Measurements from ENCODE around the gene USF3. TPM values are rescaled to one million over a fixed set of nuclear protein-coding genes. Genes with fewer than 3 reads are reported as not detected.
A peak's percentile ranks its signal among the peaks of the same experiment; 100 is the strongest.

The USF3 gene
- total RNA-seq (19.8 TPM), polyA plus RNA-seq (ENCODE audit: insufficient read depth in 1 of 8, insufficient read length in 8 of 8, low replicate concordance in 1 of 8) (10 to 100 TPM; 10.7 to 18.3 (median 15.2) TPM)
- long read RNA-seq, donor 1, full-length matches to known transcripts: 3 of 3 reads
- long read RNA-seq, donor 1, partial matches to known transcripts: 0 of 3 reads
- long read RNA-seq, donor 1, other reads (novel, unspliced or antisense): 0 of 3 reads
- long read RNA-seq, donor 2, full-length matches to known transcripts: 1 of 1 reads
- long read RNA-seq, donor 2, partial matches to known transcripts: 0 of 1 reads
- long read RNA-seq, donor 2, other reads (novel, unspliced or antisense): 0 of 1 reads
- long read RNA-seq, donor 3, full-length matches to known transcripts: 7 of 17 reads
- long read RNA-seq, donor 3, partial matches to known transcripts: 10 of 17 reads
- long read RNA-seq, donor 3, other reads (novel, unspliced or antisense): 0 of 17 reads
- long read RNA-seq, donor 4, full-length matches to known transcripts: 3 of 3 reads
- long read RNA-seq, donor 4, partial matches to known transcripts: 0 of 3 reads
- long read RNA-seq, donor 4, other reads (novel, unspliced or antisense): 0 of 3 reads
- long read RNA-seq, donor 5, full-length matches to known transcripts: 13 of 25 reads
- long read RNA-seq, donor 5, partial matches to known transcripts: 12 of 25 reads
- long read RNA-seq, donor 5, other reads (novel, unspliced or antisense): 0 of 25 reads
- long read RNA-seq, donor 6, full-length matches to known transcripts: 1 of 13 reads
- long read RNA-seq, donor 6, partial matches to known transcripts: 12 of 13 reads
- long read RNA-seq, donor 6, other reads (novel, unspliced or antisense): 0 of 13 reads
- long read RNA-seq, donor 7, full-length matches to known transcripts: 1 of 13 reads
- long read RNA-seq, donor 7, partial matches to known transcripts: 12 of 13 reads
- long read RNA-seq, donor 7, other reads (novel, unspliced or antisense): 0 of 13 reads
- long read RNA-seq, donor 8, full-length matches to known transcripts: 1 of 1 reads
- long read RNA-seq, donor 8, partial matches to known transcripts: 0 of 1 reads
- long read RNA-seq, donor 8, other reads (novel, unspliced or antisense): 0 of 1 reads
- long read RNA-seq, donor 9, full-length matches to known transcripts: 3 of 11 reads
- long read RNA-seq, donor 9, partial matches to known transcripts: 8 of 11 reads
- long read RNA-seq, donor 9, other reads (novel, unspliced or antisense): 0 of 11 reads
- long read RNA-seq, donor 10, full-length matches to known transcripts: 10 of 10 reads
- long read RNA-seq, donor 10, partial matches to known transcripts: 0 of 10 reads
- long read RNA-seq, donor 10, other reads (novel, unspliced or antisense): 0 of 10 reads
- long read RNA-seq, donor 11, full-length matches to known transcripts: 6 of 27 reads
- long read RNA-seq, donor 11, partial matches to known transcripts: 21 of 27 reads
- long read RNA-seq, donor 11, other reads (novel, unspliced or antisense): 0 of 27 reads

GRCh38 chr3:113695786-113696645 is at the start of gene USF3:
Gene USF3, minus strand, starts transcription at chr3:113696642. Its CDS starts 21,764 bp downstream, at chr3:113674878.
- peak; percentile 89 for DNase-seq
- Histone ChIP-seq H3K4me1 (ENCODE audit: control insufficient read depth, insufficient read depth, low read length) (peaks cover 12% of the 10 kb centered on the region), H3K9me3 (replicated peaks; ENCODE audit: control insufficient read depth, low read depth, low read length) (no peaks in the 10 kb centered on the region), H3K4me3 (ENCODE audit: low read length) (peak within 1 kb of the TSS; percentile 80), H3K27ac (ENCODE audit: low read length) (peak within 1 kb of the TSS; percentile 94), H3K27me3 (ENCODE audit: control insufficient read depth, insufficient read depth, low read length) (no peaks in the 10 kb centered on the region), H3K36me3 (ENCODE audit: control insufficient read depth, insufficient read depth, low read length) (no peaks in the 10 kb centered on the region)
- under 1% methylated on average over 60 of the region's 75 CpGs for WGBS (ENCODE audit: insufficient coverage)

- 0% methylated on average over 64 of the region's 72 CpGs for WGBS (ENCODE audit: insufficient coverage)
- H3K27ac ChIP-seq (ENCODE audit: low read length): peak within 1 kb of the TSS; percentile 98
- H3K27me3 ChIP-seq (ENCODE audit: control insufficient read depth, insufficient read depth, low read length): no peaks in the 10 kb centered on the region
- H3K4me1 ChIP-seq (ENCODE audit: control insufficient read depth, insufficient read depth, low read length): peaks cover 4% of the 10 kb centered on the region
- no peaks in the 10 kb centered on the region for H3K36me3 ChIP-seq (ENCODE audit: control insufficient read depth, insufficient read depth, low read length)
- H3K9me3 ChIP-seq (replicated peaks; ENCODE audit: control insufficient read depth, low read depth, low read length): no peaks in the 10 kb centered on the region
- peak within 1 kb of the TSS; percentile 94 for H3K4me3 ChIP-seq (ENCODE audit: low read length)
- DNase-seq: peak; percentile 99
Observed at GRCh38 chr3:113745756-113746547, 49.5 kb upstream of the USF3 start, which contains the start of gene NAA50. Gene NAA50, minus strand, starts transcription at chr3:113746249. Its CDS starts 300 bp downstream, at chr3:113745949.

GRCh38 chr3:113744941-113745755 is 48.7 kb upstream of the USF3 start:
- H3K9me3 ChIP-seq (replicated peaks; ENCODE audit: control insufficient read depth, low read depth, low read length): no peaks in the 10 kb centered on the region
- no peaks in the 10 kb centered on the region for H3K27me3 ChIP-seq (ENCODE audit: control insufficient read depth, insufficient read depth, low read length)
- H3K27ac ChIP-seq (ENCODE audit: low read length): peak overlapping the region; percentile 98
- no peaks in the 10 kb centered on the region for H3K36me3 ChIP-seq (ENCODE audit: control insufficient read depth, insufficient read depth, low read length)
- DNase-seq: peak; percentile 95
- H3K4me1 ChIP-seq (ENCODE audit: control insufficient read depth, insufficient read depth, low read length): peaks cover 4% of the 10 kb centered on the region
- under 1% methylated on average over 18 of the region's 35 CpGs for WGBS (ENCODE audit: insufficient coverage)
- H3K4me3 ChIP-seq (ENCODE audit: low read length): peak overlapping the region; percentile 94

GRCh38 chr3:113743006-113743630 is 46.7 kb upstream of the USF3 start:
- Histone ChIP-seq H3K4me1 (ENCODE audit: control insufficient read depth, insufficient read depth, low read length) (peaks cover 4% of the 10 kb centered on the region), H3K27ac (ENCODE audit: low read length) (no peak overlapping the region), H3K4me3 (ENCODE audit: low read length) (no peak overlapping the region), H3K9me3 (replicated peaks; ENCODE audit: control insufficient read depth, low read depth, low read length) (no peaks in the 10 kb centered on the region), H3K27me3 (ENCODE audit: control insufficient read depth, insufficient read depth, low read length) (no peaks in the 10 kb centered on the region), H3K36me3 (ENCODE audit: control insufficient read depth, insufficient read depth, low read length) (no peaks in the 10 kb centered on the region)
- 50% methylated on average over 1 of the region's 7 CpGs for WGBS (ENCODE audit: insufficient coverage)
- no peak for DNase-seq

- no peaks in the 10 kb centered on the region for H3K36me3 ChIP-seq (ENCODE audit: control insufficient read depth, insufficient read depth, low read length)
- WGBS (ENCODE audit: insufficient coverage): no CpG with 5 or more reads among the region's 1 CpG
- no peak overlapping the region for H3K4me3 ChIP-seq (ENCODE audit: low read length)
- no peaks in the 10 kb centered on the region for H3K9me3 ChIP-seq (replicated peaks; ENCODE audit: control insufficient read depth, low read depth, low read length)
- H3K27ac ChIP-seq (ENCODE audit: low read length): no peak overlapping the region
- no peaks in the 10 kb centered on the region for H3K27me3 ChIP-seq (ENCODE audit: control insufficient read depth, insufficient read depth, low read length)
- H3K4me1 ChIP-seq (ENCODE audit: control insufficient read depth, insufficient read depth, low read length): peaks cover 4% of the 10 kb centered on the region
- DNase-seq: no peak
Observed at GRCh38 chr3:113741620-113742019, 45.2 kb upstream of the USF3 start.

- no peak overlapping the region for H3K4me3 ChIP-seq (ENCODE audit: low read length)
- H3K27me3 ChIP-seq (ENCODE audit: control insufficient read depth, insufficient read depth, low read length): no peaks in the 10 kb centered on the region
- no peak overlapping the region for H3K27ac ChIP-seq (ENCODE audit: low read length)
- no peaks in the 10 kb centered on the region for H3K9me3 ChIP-seq (replicated peaks; ENCODE audit: control insufficient read depth, low read depth, low read length)
- no peak for DNase-seq
- 75% methylated on average over 2 of the region's 5 CpGs for WGBS (ENCODE audit: insufficient coverage)
- H3K4me1 ChIP-seq (ENCODE audit: control insufficient read depth, insufficient read depth, low read length): peaks cover 4% of the 10 kb centered on the region
- no peaks in the 10 kb centered on the region for H3K36me3 ChIP-seq (ENCODE audit: control insufficient read depth, insufficient read depth, low read length)
Observed at GRCh38 chr3:113741086-113741485, 44.6 kb upstream of the USF3 start.

- Histone ChIP-seq H3K4me1 (ENCODE audit: control insufficient read depth, insufficient read depth, low read length) (no peaks in the 10 kb centered on the region), H3K36me3 (ENCODE audit: control insufficient read depth, insufficient read depth, low read length) (no peaks in the 10 kb centered on the region), H3K27me3 (ENCODE audit: control insufficient read depth, insufficient read depth, low read length) (no peaks in the 10 kb centered on the region), H3K9me3 (replicated peaks; ENCODE audit: control insufficient read depth, low read depth, low read length) (no peaks in the 10 kb centered on the region), H3K4me3 (ENCODE audit: low read length) (no peak overlapping the region), H3K27ac (ENCODE audit: low read length) (no peak overlapping the region)
- DNase-seq: peak; percentile 87
- no CpG with 5 or more reads among the region's 3 CpGs for WGBS (ENCODE audit: insufficient coverage)
Observed at GRCh38 chr3:113736548-113737089, 40.2 kb upstream of the USF3 start.

Data from muscle of leg (tissue), 16 donors.